Cardiac fibroblast (primary cell): ENCODE results near the gene CLDN15.

Source experiments
- DNase-seq, 2 donors: peaks; one replicate each; pipeline versions ENCODE4 v3.0.0 to v3.0.0-alpha.2; 2010; ENCODE audit warnings: low read depth in 2 of 2
- H3K4me3 ChIP-seq, 2 donors: replicated peaks in 1 of 2; 1 replicate in 1 of 2; 2 replicates in 1 of 2; pipeline ENCODE4 v1.5.1; 2011; ENCODE audit warnings: low read depth in 2 of 2, low read length in 2 of 2, mild to moderate bottlenecking in 2 of 2, moderate library complexity in 1 of 2
- CTCF ChIP-seq: IDR thresholded peaks from one replicate; pipeline ENCODE4 v1.5.1; 2011; ENCODE audit warnings: low read depth, mild to moderate bottlenecking, low read length, inconsistent platforms

CLDN15 gene

DNA sequence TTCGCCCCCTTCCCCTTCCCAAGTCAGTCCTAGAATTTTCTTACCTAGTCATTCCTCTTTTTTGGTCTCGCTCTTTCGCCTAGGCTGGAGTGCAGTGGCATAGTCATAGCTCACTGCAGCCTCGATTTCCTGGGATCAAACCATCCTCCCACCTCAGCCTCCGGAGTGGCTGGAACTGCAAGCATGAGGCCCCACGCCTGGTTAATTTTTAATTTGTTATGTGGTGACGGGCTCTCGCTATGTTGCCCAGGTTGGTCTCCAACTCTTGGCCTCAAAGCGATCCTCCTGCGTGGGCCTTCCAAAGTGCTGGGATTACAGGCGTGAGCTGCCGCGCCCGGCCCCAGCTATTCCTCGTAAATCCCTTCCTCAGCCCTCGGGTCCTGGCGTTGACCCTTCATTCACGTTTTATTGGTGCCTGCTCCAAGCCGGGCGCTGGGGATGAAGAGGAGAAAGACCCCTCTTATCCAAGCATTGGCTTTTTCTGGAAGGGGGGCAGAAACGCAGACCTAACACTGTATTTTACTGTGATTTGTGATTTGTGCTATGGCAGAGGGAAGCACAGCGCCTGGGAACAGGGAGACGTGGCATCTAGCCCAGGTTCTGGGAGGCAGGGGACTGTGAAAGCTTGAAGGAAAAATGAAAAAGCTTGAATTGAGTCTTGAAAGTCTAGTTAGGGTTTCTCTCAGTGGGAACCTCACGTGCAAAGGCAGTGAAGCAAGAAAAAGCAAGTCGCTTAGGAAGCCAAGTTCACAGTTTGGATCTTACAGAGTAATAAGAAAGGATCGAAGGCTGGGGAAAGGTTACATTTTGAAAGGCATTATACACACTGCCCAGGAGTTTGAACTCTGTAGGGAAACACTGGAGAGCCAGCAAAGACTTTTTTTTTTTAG, 19.1 kb downstream of the CLDN15 start:
- peak overlapping the region; percentile 79 to 87 for H3K4me3 ChIP-seq
- no peak for TF ChIP-seq CTCF
- DNase-seq: peak; percentile 12 to 20

DNA sequence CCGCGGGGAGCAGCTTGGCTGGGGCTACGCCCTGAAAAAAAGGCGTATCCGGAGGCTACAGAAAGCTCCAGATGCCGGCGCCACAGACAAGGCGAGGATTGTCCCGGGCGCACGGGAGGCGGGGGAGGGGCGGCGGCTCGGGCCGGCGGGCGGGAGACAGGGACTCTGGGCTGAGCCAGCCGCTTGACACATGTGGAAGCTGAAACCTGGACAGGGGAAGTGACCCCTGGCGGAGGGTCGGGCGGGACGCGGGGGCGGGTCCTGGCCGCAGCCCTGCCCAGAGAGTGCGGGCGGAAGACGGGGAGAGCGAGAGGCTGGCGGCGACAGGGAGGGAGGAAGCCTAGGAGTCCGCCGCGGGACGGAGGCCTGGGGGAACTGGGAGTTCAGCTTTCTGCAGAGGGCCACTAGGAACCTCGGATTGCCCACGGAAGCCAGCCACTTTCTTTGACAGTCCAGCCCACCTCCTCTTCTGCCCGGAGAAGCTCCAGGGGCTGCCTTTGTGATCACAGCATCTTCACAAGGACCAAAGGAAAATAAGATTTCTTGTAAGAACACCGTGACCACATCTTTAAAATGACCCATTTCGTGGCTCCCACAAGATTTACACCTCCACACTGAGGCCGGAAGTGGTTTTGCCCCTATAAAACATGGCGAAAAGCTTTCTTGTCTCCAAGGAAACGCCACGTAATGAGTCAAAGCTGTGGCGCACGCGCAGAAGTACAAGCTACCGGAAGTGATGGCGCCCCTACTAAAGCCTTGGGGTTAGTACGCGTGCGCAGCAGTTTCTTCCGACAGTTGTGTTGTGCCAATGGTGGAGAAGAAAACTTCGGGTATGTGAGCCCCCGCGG, 20.0 kb downstream of the CLDN15 start, which contains the start of the genes PLOD3 and ZNHIT1:
TSS of gene PLOD3 (minus strand) at position 194 of the 848 bp plus-strand sequence. CDS start 307 bp downstream, outside the sequence.
TSS of gene ZNHIT1 (plus strand) at position 778 of the 848 bp plus-strand sequence. CDS start at position 809, 31 bp downstream.
- TF ChIP-seq CTCF: no peak
- H3K4me3 ChIP-seq: peak within 1 kb of the TSS; percentile 79 to 87
- DNase-seq: peak; percentile 98 to 99

- no peak for DNase-seq
- peak overlapping the region; percentile 79 to 87 for H3K4me3 ChIP-seq
- TF ChIP-seq CTCF: no peak
These were observed 20.7 kb downstream of the CLDN15 start for GRCh38 chr7:101216860-101217387.

- H3K4me3 ChIP-seq: peak overlapping the region; percentile 79 to 87
- TF ChIP-seq CTCF: no peak
- DNase-seq: peak; percentile 29 to 36
These were observed 21.4 kb downstream of the CLDN15 start for GRCh38 chr7:101216001-101216859.

DNA sequence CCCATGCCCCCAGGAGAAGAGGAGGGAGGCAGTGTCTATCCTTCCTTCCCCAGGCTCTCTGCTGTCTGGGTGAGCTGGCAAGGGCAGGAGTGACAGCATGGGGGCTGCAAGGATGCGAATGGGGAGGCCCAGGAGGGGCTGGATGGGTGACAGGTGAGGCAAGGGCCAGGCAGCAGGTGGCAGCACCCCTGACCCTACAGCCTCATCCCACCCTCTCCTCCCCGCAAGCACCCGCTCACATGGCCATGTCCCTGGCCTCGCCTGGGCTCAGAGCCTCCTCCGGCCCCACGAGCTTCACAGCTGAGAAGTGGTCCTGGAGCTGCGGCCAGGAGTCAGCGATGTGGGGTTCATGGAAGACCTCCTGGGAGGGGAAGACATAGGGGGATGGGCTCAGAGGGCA, 25.6 kb downstream of the CLDN15 start:
- no peak for TF ChIP-seq CTCF
- no peak for DNase-seq
- no peak overlapping the region for H3K4me3 ChIP-seq

DNA sequence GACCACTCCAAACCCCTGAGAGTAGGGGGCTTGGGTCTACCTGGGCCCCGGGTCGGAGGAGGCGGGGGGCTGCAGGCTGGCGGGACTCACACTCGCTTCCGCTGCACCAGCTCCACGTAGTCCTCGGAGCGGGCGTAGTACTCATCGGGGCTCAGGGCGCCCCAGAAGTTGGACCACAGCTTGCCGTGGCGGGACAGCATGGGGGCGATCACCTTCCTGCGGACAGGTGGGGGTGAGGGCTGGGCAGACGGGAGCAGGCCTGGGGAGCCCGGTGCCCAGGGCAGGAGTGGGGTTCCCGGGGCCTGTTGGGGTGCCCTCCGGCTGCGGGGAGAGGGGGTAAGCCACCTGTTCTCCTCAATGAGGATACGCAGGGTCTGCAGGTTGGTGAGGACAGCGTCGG, 26.1 kb downstream of the CLDN15 start:
- DNase-seq: no peak
- H3K4me3 ChIP-seq: no peak overlapping the region
- no peak for TF ChIP-seq CTCF
